GM18951 (cell line): Measurements from ENCODE around the gene ZNF592.
"Not testable (repeated sequence)": the region's sequence is repeated elsewhere in the genome, so short reads cannot be mapped to it uniquely, and the experiment has no call there.

ENCODE experiments used
- POLR2A ChIP-seq: IDR thresholded peaks from 4 replicates; pipeline ENCODE4 v1.6.1; 2011; ENCODE audit warnings: mild to moderate bottlenecking; ENCODE audit not compliant: insufficient read length, insufficient read depth; ENCODE audit errors: extremely low read depth
- in situ Hi-C: fragments of 300-500 bp; cut with MboI; formaldehyde crosslinking; loops from one replicate; pipeline ENCODE4 v1.12.0; 2022; ENCODE audit warnings: low sequenced_read_pairs, mixed read lengths, inconsistent platforms; ENCODE audit not compliant: unreplicated experiment

The ZNF592 gene

DNA sequence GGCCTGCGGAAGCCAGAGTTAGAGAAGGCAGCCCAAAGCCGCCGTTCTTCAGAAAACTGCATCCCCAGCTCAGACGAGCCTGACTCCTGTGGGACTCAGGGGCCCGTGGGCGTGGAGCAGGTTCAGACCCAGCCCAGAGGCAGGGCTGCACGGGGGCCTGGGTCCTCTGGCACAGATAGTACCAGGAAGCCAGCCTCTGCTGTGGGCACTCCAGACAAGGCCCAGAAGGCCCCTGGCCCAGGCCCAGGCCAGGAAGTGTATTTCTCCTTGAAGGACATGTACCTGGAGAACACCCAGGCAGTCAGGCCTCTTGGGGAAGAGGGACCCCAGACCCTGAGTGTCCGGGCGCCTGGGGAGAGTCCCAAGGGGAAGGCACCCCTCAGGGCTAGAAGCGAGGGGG is 91.9 kb downstream of the ZNF592 start:
- TF ChIP-seq POLR2A, result no peak
- in situ Hi-C loops, result no loop called here

GRCh38 chr15:84840741-84841429 is 92.5 kb downstream of the ZNF592 start:
- in situ Hi-C loops, result no loop called here
- no peak for TF ChIP-seq POLR2A

DNA sequence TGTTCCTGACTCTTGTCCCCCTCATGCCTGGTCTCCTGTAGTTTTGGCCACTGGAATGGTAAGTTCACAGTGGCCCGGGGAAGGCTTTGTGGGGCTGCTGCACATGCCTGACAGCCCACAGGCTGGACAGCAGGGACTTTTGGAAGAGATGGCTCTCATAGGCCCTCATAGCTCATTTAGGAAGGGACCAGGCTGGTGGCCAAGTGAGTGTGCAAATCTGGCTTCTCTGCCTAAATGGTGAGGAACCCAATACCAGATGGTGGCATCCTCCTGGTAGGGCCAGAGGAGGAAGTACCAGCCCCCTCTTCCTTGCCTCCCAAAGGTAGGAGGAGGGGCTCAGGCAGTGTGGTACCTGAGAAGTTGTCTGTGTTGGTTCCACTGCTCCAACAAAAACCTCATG is 94.4 kb downstream of the ZNF592 start:
- in situ Hi-C loops, result no loop called here
- TF ChIP-seq POLR2A, result no peak

- no peak for TF ChIP-seq POLR2A
- in situ Hi-C loops, result no loop called here
Measured at GRCh38 chr15:84844964-84845363, 96.6 kb downstream of the ZNF592 start.

DNA sequence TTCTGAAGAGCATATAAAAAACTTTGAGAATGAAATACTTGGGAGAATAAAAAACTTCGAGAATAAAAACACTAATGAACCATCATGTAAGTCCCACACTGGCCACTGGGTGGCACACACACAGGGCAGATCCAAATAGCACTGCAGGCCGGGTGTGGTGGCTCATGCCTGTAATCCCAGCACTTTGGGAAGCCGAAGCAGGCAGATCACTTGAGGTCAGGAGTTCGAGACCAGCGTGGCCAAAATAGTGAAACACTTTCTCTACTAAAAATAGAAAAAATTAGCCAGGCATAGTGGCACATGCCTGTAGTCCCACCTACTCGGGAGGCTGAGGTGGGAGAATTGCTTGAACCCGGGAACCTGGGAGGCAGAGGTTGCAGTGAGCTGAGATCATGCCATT is 97.2 kb downstream of the ZNF592 start:
- in situ Hi-C loops, result not testable (repeated sequence)

DNA sequence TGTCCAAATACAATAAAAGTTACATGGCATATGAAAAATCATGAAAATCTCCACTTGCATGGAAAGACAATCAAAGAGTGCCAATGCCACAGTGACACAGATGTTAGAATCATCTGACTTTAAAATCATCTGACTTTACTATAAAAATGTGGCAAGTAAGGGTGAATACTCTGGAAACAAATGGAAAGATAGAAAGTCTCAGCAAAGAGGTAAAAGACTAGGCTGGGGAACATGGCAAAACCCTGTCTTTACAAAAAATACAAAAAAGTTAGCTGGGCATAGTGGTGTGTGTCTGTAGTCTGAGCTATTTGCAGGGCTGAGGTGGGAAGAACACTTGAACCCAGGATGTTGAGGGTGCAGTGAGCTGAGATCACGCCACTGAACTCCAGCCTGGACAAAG is 97.9 kb downstream of the ZNF592 start:
- TF ChIP-seq POLR2A, result no peak
- in situ Hi-C loops, result no loop called here

- in situ Hi-C loops, result no loop called here
- TF ChIP-seq POLR2A, result no peak
Measured at GRCh38 chr15:84847382-84847781, 99.0 kb downstream of the ZNF592 start.

- in situ Hi-C loops, result no loop called here
- TF ChIP-seq POLR2A, result no peak
Measured at GRCh38 chr15:84852212-84852611, 103.8 kb downstream of the ZNF592 start.

DNA sequence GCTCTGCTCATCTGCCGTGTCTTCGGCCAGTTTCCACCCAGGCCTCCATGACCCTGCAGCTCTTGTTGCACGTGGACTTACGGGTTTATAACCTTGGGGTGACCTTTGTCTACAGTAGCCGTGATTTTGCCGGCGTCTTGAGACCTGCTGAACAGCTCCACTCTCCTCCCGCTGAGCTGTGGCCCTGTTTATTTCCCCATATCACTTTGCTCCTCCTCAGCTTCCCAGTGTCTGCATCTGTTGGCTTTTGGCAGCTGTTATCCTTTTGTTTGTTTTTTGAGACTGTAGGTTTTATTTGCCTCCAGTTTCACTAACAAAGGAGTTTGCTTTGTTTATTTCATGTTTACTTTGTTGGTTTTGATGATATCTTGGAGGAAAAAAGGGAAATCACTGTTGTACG is 106.7 kb downstream of the ZNF592 start:
- in situ Hi-C loops, result no loop called here

DNA sequence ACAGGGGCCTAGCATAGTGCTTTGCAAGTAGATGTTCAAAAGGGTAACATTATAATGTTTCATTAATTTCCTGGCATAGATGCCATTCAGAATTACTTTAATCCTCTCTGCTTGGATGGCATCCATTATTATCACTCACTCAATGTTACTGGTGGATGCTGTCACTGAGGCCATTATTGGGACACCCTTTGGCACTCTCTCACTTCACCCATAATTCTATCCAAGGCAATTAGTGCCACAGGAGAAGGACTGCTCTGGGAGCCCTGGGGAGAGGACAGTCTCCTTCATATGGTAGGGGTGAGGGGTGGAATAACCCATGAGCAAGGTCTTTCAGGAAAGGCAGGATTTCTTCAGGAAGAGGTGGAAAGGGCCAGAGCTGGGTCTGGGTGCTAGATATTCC is 107.4 kb downstream of the ZNF592 start:
- in situ Hi-C loops, result no loop called here
- TF ChIP-seq POLR2A, result no peak

More for the DNA sequence above, 106.7 kb downstream of the ZNF592 start:
- TF ChIP-seq POLR2A, result no peak
